ENCODE measurements around the gene KCNQ5.

Gene KCNQ5

GRCh38 chr6:73145690-73146089 lies 523.8 kb downstream of the KCNQ5 start:
- DNase-seq (ENCODE audit: low read depth), result no peak
- TF ChIP-seq CTCF (IDR thresholded peaks at IDR 0.05; ENCODE audit: control insufficient read depth, extremely low read depth, insufficient read depth), result no peak
- H3K4me3 ChIP-seq (ENCODE audit: low read depth, low read length), result no peak overlapping the region

- no peak for DNase-seq (ENCODE audit: low read depth)
- TF ChIP-seq CTCF (IDR thresholded peaks at IDR 0.05; ENCODE audit: control insufficient read depth, extremely low read depth, insufficient read depth), result no peak
- no peak overlapping the region for H3K4me3 ChIP-seq (ENCODE audit: low read depth, low read length)
These were observed 529.9 kb downstream of the KCNQ5 start for GRCh38 chr6:73151732-73152131.

GRCh38 chr6:73152556-73152955 lies 530.7 kb downstream of the KCNQ5 start:
- no peak for DNase-seq (ENCODE audit: low read depth)
- no peak for TF ChIP-seq CTCF (IDR thresholded peaks at IDR 0.05; ENCODE audit: control insufficient read depth, extremely low read depth, insufficient read depth)

GRCh38 chr6:73152966-73153757 lies 531.3 kb downstream of the KCNQ5 start:
- no peak overlapping the region for H3K4me3 ChIP-seq (ENCODE audit: low read depth, low read length)
- no peak for TF ChIP-seq CTCF (IDR thresholded peaks at IDR 0.05; ENCODE audit: control insufficient read depth, extremely low read depth, insufficient read depth)
- no peak for DNase-seq (ENCODE audit: low read depth)

More at GRCh38 chr6:73152556-73152955, 530.7 kb downstream of the KCNQ5 start:
- H3K4me3 ChIP-seq (ENCODE audit: low read depth, low read length), result no peak overlapping the region

GRCh38 chr6:73156793-73157767 lies 535.2 kb downstream of the KCNQ5 start:
- H3K4me3 ChIP-seq (ENCODE audit: low read depth, low read length), result no peak overlapping the region
- no peak for TF ChIP-seq CTCF (IDR thresholded peaks at IDR 0.05; ENCODE audit: control insufficient read depth, extremely low read depth, insufficient read depth)
- no peak for DNase-seq (ENCODE audit: low read depth)

GRCh38 chr6:73157870-73158269 lies 536.0 kb downstream of the KCNQ5 start:
- no peak for DNase-seq (ENCODE audit: low read depth)
- no peak overlapping the region for H3K4me3 ChIP-seq (ENCODE audit: low read depth, low read length)
- TF ChIP-seq CTCF (IDR thresholded peaks at IDR 0.05; ENCODE audit: control insufficient read depth, extremely low read depth, insufficient read depth), result no peak
